IMR-90 (cell line): ENCODE measurements around the gene PAPPA. TPM values are rescaled to one million over a fixed set of nuclear protein-coding genes. Genes with fewer than 3 reads are reported as not detected.

Experiments used
- ATAC-seq: fragments of 200-7000 bp; cut with Tn5 transposase; 2 replicates; pipeline ENCODE4 v1.9.1; 2020; ENCODE audit warnings: low read depth, mild to moderate bottlenecking, moderate library complexity
- BruUV-seq: library from RNA; stranded (reverse); fragments of 400-500 nt; replicated peaks from 2 replicates; lab custom pipeline; 2021; lab: Mats Ljungman, UMichigan
- CTCF ChIA-PET: fragments of 300-600 bp; formaldehyde crosslinking; extraction: SDS; loops from one replicate; lab custom pipeline; 2021; ENCODE audit warnings: antibody characterized with exemption; lab: Yijun Ruan, JAX
- POLR2A ChIA-PET: fragments of 300-600 bp; sonication (Branson Sonifier 250); formaldehyde crosslinking; loops from one replicate; lab custom pipeline; 2022; ENCODE audit warnings: antibody characterized with exemption; ENCODE audit not compliant: unreplicated experiment; lab: Charles Lee
- DNase-seq: peaks from one replicate; pipeline ENCODE4 v3.0.0; 2013
- H2AFZ ChIP-seq: replicated peaks from 2 replicates; pipeline ENCODE3; 2013; ENCODE audit warnings: low read length, mild to moderate bottlenecking; ENCODE audit not compliant: poor library complexity
- H2AK5ac ChIP-seq: 2 replicates; pipeline ENCODE4 v1.6.1; 2013; ENCODE audit warnings: low read depth, low read length, inconsistent platforms
- H2AK9ac ChIP-seq: replicated peaks from 2 replicates; pipeline ENCODE3; 2013; ENCODE audit warnings: mild to moderate bottlenecking, low read depth, low read length, moderate library complexity; ENCODE audit not compliant: poor library complexity
- H2BK120ac ChIP-seq: 2 replicates; pipeline ENCODE4 v1.6.1; 2013; ENCODE audit warnings: low read depth, low read length, inconsistent platforms
- H2BK15ac ChIP-seq: 3 replicates; pipeline ENCODE4 v1.6.1; 2013; ENCODE audit warnings: low read depth, low read length, inconsistent platforms
- H2BK20ac ChIP-seq: 2 replicates; pipeline ENCODE4 v1.6.1; 2013; ENCODE audit warnings: low read depth, mild to moderate bottlenecking, inconsistent platforms, low read length, moderate library complexity
- H2BK5ac ChIP-seq: 2 replicates; pipeline ENCODE4 v1.6.1; 2013; ENCODE audit warnings: mild to moderate bottlenecking, low read depth, low read length, inconsistent platforms; ENCODE audit not compliant: poor library complexity, severe bottlenecking
- H3K14ac ChIP-seq: replicated peaks from 2 replicates; pipeline ENCODE4 v1.6.1; 2013; ENCODE audit warnings: low read depth, low read length, inconsistent platforms
- H3K18ac ChIP-seq: 2 replicates; pipeline ENCODE4 v1.6.1; 2013; ENCODE audit warnings: low read depth, low read length, control low read depth
- H3K23ac ChIP-seq: 2 replicates; pipeline ENCODE4 v1.6.1; 2013; ENCODE audit warnings: low read depth, low read length, inconsistent platforms
- H3K27ac ChIP-seq: 2 replicates; pipeline ENCODE4 v1.5.1; 2013; ENCODE audit warnings: mild to moderate bottlenecking, control low read depth, low read length; ENCODE audit not compliant: insufficient read depth
- H3K27me3 ChIP-seq: 2 replicates; pipeline ENCODE4 v1.6.1; 2013; ENCODE audit warnings: low read length; ENCODE audit not compliant: control insufficient read depth, insufficient read depth
- H3K36me3 ChIP-seq: 2 replicates; pipeline ENCODE4 v1.6.1; 2013; ENCODE audit warnings: low read length, mixed read lengths; ENCODE audit not compliant: control insufficient read depth, insufficient read depth
- H3K4ac ChIP-seq: 2 replicates; pipeline ENCODE4 v1.6.1; 2013; ENCODE audit warnings: low read depth, low read length, inconsistent platforms
- H3K4me1 ChIP-seq: 2 replicates; pipeline ENCODE4 v1.6.1; 2013; ENCODE audit warnings: low read length, mixed read lengths; ENCODE audit not compliant: control insufficient read depth, insufficient read depth
- H3K4me2 ChIP-seq: 2 replicates; pipeline ENCODE4 v1.6.1; 2013; ENCODE audit warnings: low read depth, mild to moderate bottlenecking, control low read depth, low read length, moderate library complexity
- H3K4me3 ChIP-seq: 2 replicates; pipeline ENCODE4 v1.5.1; 2013; ENCODE audit warnings: low read depth, mild to moderate bottlenecking, control low read depth, low read length, moderate library complexity; ENCODE audit not compliant: insufficient read depth
- H3K56ac ChIP-seq: 2 replicates; pipeline ENCODE4 v1.6.1; 2013; ENCODE audit warnings: low read length, inconsistent platforms; ENCODE audit not compliant: insufficient read depth; ENCODE audit errors: extremely low read depth
- H3K79me1 ChIP-seq, 2 experiments: 2 replicates each; pipeline ENCODE4 v1.6.1; 2013; ENCODE audit warnings: low read length in 2 of 2, inconsistent platforms in 1 of 2, low read depth in 1 of 2
- H3K9ac ChIP-seq: 2 replicates; pipeline ENCODE4 v1.6.1; 2013; ENCODE audit warnings: low read depth, low read length, control low read depth
- H3K9me1 ChIP-seq: 2 replicates; pipeline ENCODE4 v1.6.1; 2013; ENCODE audit warnings: low read length, inconsistent platforms; ENCODE audit not compliant: insufficient read depth
- H3K9me3 ChIP-seq: 2 replicates; pipeline ENCODE4 v1.6.1; 2013; ENCODE audit warnings: low read length; ENCODE audit not compliant: control insufficient read depth, insufficient read depth
- H4K20me1 ChIP-seq: 2 replicates; pipeline ENCODE4 v1.6.1; 2013; ENCODE audit warnings: low read length, inconsistent platforms; ENCODE audit not compliant: insufficient read depth
- H4K5ac ChIP-seq: 2 replicates; pipeline ENCODE4 v1.6.1; 2013; ENCODE audit warnings: mild to moderate bottlenecking, low read depth, low read length, control low read depth
- H4K8ac ChIP-seq, 2 experiments: 2 replicates each; pipeline ENCODE4 v1.6.1; 2013; ENCODE audit warnings: low read depth in 2 of 2, low read length in 2 of 2, control low read depth in 1 of 2, inconsistent platforms in 1 of 2
- H4K91ac ChIP-seq: 2 replicates; pipeline ENCODE4 v1.6.1; 2013; ENCODE audit warnings: low read depth, low read length, inconsistent platforms; ENCODE audit not compliant: insufficient read depth
- BHLHE40 ChIP-seq: fragments of 150-350 bp; IDR thresholded peaks from 2 replicates; pipeline ENCODE4 v1.6.1; 2016; ENCODE audit warnings: mild to moderate bottlenecking, low read depth, low read length
- CEBPB ChIP-seq: IDR thresholded peaks from 2 replicates; pipeline ENCODE4 v1.6.1; 2012; ENCODE audit warnings: low read depth, low read length, improper control_type of control experiment
- CHD1 ChIP-seq: IDR thresholded peaks from 2 replicates; pipeline ENCODE4 v1.6.1; 2012; ENCODE audit warnings: low read depth, low read length, improper control_type of control experiment
- CTCF ChIP-seq: conservative IDR thresholded peaks from 2 replicates; pipeline ENCODE4 v1.5.1; 2012; ENCODE audit warnings: mild to moderate bottlenecking, low read depth, low read length, improper control_type of control experiment
- ELK1 ChIP-seq: fragments of 150-350 bp; IDR thresholded peaks from 2 replicates; pipeline ENCODE4 v1.6.1; 2016; ENCODE audit warnings: low read depth, mild to moderate bottlenecking, low read length, moderate library complexity, borderline replicate concordance
- FOS ChIP-seq: fragments of 150-350 bp; IDR thresholded peaks from 2 replicates; pipeline ENCODE4 v1.6.1; 2016; ENCODE audit warnings: low read depth, low read length
- MAFK ChIP-seq: IDR thresholded peaks from 2 replicates; pipeline ENCODE4 v1.6.1; 2012; ENCODE audit warnings: low read depth, low read length, improper control_type of control experiment
- MXI1 ChIP-seq: IDR thresholded peaks from 2 replicates; pipeline ENCODE4 v1.6.1; 2012; ENCODE audit warnings: low read depth, mild to moderate bottlenecking, low read length, moderate library complexity, borderline replicate concordance
- NFE2L2 ChIP-seq: fragments of 150-350 bp; IDR thresholded peaks from 2 replicates; pipeline ENCODE4 v1.6.1; 2016; ENCODE audit warnings: low read depth, mild to moderate bottlenecking, low read length
- POLR2A ChIP-seq: IDR thresholded peaks from 2 replicates; pipeline ENCODE4 v1.6.1; 2012; ENCODE audit warnings: mild to moderate bottlenecking, low read depth, low read length
- RAD21 ChIP-seq: IDR thresholded peaks from 2 replicates; pipeline ENCODE4 v1.6.1; 2012; ENCODE audit warnings: low read length, improper control_type of control experiment
- RCOR1 ChIP-seq: IDR thresholded peaks from 2 replicates; pipeline ENCODE4 v1.6.1; 2012; ENCODE audit warnings: mild to moderate bottlenecking, low read length, improper control_type of control experiment; ENCODE audit not compliant: insufficient replicate concordance
- RFX5 ChIP-seq: IDR thresholded peaks from 2 replicates; pipeline ENCODE4 v1.8.0; 2012; ENCODE audit warnings: low read depth, mild to moderate bottlenecking, low read length, moderate library complexity
- SMC3 ChIP-seq: fragments of 150-350 bp; IDR thresholded peaks from 2 replicates; pipeline ENCODE4 v1.6.1; 2016; ENCODE audit warnings: low read depth, mild to moderate bottlenecking, antibody characterized with exemption, low read length, moderate library complexity
- USF2 ChIP-seq: fragments of 150-350 bp; IDR thresholded peaks from 2 replicates; pipeline ENCODE4 v1.6.1; 2017; ENCODE audit warnings: mild to moderate bottlenecking, antibody characterized with exemption, low read length, low read depth
- WGBS, 2 experiments: methylation state at CpG; one replicate each; pipeline versions ENCODE4 v1.1.5 to v1.1.7; 2013; ENCODE audit warnings: missing lambda C conversion rate in 2 of 2; ENCODE audit not compliant: insufficient read length in 1 of 2; ENCODE audit errors: extremely low coverage in 2 of 2; 5-methylcytosine and 5-hydroxymethylcytosine counted together
- dilution Hi-C: fragments of 300-500 bp; cut with HindIII; formaldehyde crosslinking; loops from one replicate; pipeline ENCODE4 v1.14.3; 2018; ENCODE audit warnings: low sequenced_read_pairs; ENCODE audit not compliant: unreplicated experiment
- in situ Hi-C: fragments of 300-500 bp; cut with MboI; formaldehyde crosslinking; loops from 3 replicates; pipeline ENCODE4 v1.14.3; 2019; ENCODE audit warnings: low sequenced_read_pairs, inconsistent platforms, mixed read lengths
- intact Hi-C: fragments of 100-400 bp; cut with micrococcal nuclease; formaldehyde crosslinking; loops from 2 replicates; pipeline ENCODE4 v1.10.0; 2022
- polyA plus RNA-seq, 3 experiments: library from polyadenylated mRNA; depleted of rRNA; stranded (reverse); fragments of >200 nt; gene quantifications; 2 replicates each; pipeline ENCODE4 v1.2.3, GENCODE V29; 2012; ENCODE audit warnings: low replicate concordance in 1 of 3
- total RNA-seq: library from RNA; depleted of rRNA; stranded (reverse); fragments of >200 nt; gene quantifications from 2 replicates; pipeline ENCODE4 v1.2.3, GENCODE V29; 2012

PAPPA gene
- total and polyA plus RNA-seq, 2 of the 4 experiments (the other 2 are of a cell fraction): 8.3 to 12.4 TPM

GRCh38 chr9:116190637-116191396 is 37.2 kb downstream of the PAPPA start:
- dilution Hi-C loops: no loop called here
- H2BK5ac ChIP-seq: peak overlapping the region; percentile 1
- H3K9ac ChIP-seq: no peak overlapping the region
- intact Hi-C loops: no loop called here
- no peak overlapping the region for H3K18ac ChIP-seq
- peak overlapping the region; percentile 21; the same call in 1 of the 2 replicates for H3K27ac ChIP-seq
- no peaks in the 10 kb centered on the region for H3K27me3 ChIP-seq
- no peak overlapping the region for H4K5ac ChIP-seq
- H3K23ac ChIP-seq: no peak overlapping the region
- peak; percentile 92 for DNase-seq
- peaks cover 8% of the 10 kb centered on the region for H3K4me1 ChIP-seq
- peaks cover 48% of the 10 kb centered on the region for H3K36me3 ChIP-seq
- no peak overlapping the region for H2BK20ac ChIP-seq
- no peaks in the 10 kb centered on the region for H3K9me3 ChIP-seq
- ChIA-PET POLR2A (no interaction called here), CTCF (no interaction called here)
- H2AK9ac ChIP-seq: no peak overlapping the region
- H4K20me1 ChIP-seq: peaks cover 38% of the 10 kb centered on the region
- H3K4ac ChIP-seq: peak overlapping the region; percentile 32; the same call in 1 of the 2 replicates
- no peak overlapping the region for H3K4me3 ChIP-seq
- no peak overlapping the region for H4K91ac ChIP-seq
- BruUV-seq: no TSS peak
- H2BK120ac ChIP-seq: no peak overlapping the region
- peaks cover 20 to 53% of the 10 kb centered on the region in 2 experiments for H3K79me1 ChIP-seq
- no peak overlapping the region for H2AFZ ChIP-seq
- no peak overlapping the region; a peak in 1 of 4 replicates for H4K8ac ChIP-seq
- no peak overlapping the region for H3K56ac ChIP-seq
- H3K9me1 ChIP-seq: peaks cover 13% of the 10 kb centered on the region; the same call in 1 of the 2 replicates
- no peak overlapping the region for H3K4me2 ChIP-seq
- in situ Hi-C loops: no loop called here
- no peak overlapping the region for H2BK15ac ChIP-seq
- H3K14ac ChIP-seq: no peak overlapping the region
- WGBS, 2 experiments: 88% methylated on average over 4 of the region's 6 CpGs; no CpG with 5 or more reads in 1 of the 2 experiments
- H2AK5ac ChIP-seq: peak overlapping the region; percentile 18; the same call in 1 of the 2 replicates
- peak; percentile 54 for ATAC-seq
- TF ChIP-seq MAFK (no peak), BHLHE40 (no peak), CEBPB (peak; percentile 97), RAD21 (no peak), MXI1 (no peak), FOS (peak; percentile 43; the same call in 1 of the 2 replicates), RFX5 (no peak), CTCF (no peak), USF2 (no peak), NFE2L2 (no peak), POLR2A (no peak), ELK1 (no peak), SMC3 (no peak), RCOR1 (peak; percentile 78), CHD1 (no peak)
